Measurements from ENCODE around the gene CYP2U1. TPM values are rescaled to one million over a fixed set of nuclear protein-coding genes. Genes with fewer than 3 reads are reported as not detected.
"Not testable (repeated sequence)": the region's sequence is repeated elsewhere in the genome, so short reads cannot be mapped to it uniquely, and the experiment has no call there.

The CYP2U1 gene
- total RNA-seq, 2 donors from 2014 or later: 1.6 to 4.3 TPM

- DNase-seq (ENCODE audit: low spot score) (no peak), ATAC-seq (no peak)
- Mint-ChIP-seq H3K9me3 (no peaks in the 10 kb centered on the region), H3K27ac (no peak overlapping the region), H3K36me3 (no peaks in the 10 kb centered on the region), H3K4me1 (ENCODE audit: low read depth in 2 of 2) (peaks cover 11 to 15% of the 10 kb centered on the region in 2 donors), H3K4me3 (no peak overlapping the region), H3K27me3 (no peaks in the 10 kb centered on the region)
Measured at GRCh38 chr4:107937040-107937439, 5.7 kb downstream of the CYP2U1 start.

DNA sequence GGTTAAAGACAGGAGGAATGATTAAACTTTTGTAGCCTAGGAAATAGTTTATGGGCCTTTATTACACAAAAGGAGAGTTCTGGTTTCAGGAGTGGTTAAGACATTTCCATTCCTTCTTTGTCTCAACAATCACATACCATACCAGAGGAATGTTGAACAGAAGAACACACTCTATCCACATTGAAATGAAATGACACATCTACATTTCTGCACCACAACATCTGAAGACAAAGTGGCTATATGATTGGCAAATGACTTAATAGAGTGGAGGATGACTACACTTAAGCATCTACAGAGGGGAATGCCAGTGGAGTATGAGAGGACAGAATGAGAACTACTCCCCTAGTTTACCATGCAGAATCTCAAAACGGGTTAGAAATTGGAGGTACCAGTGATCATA lies 8.0 kb downstream of the CYP2U1 start:
- H3K4me1 Mint-ChIP-seq (ENCODE audit: low read depth in 2 of 2): peaks cover 4 to 5% of the 10 kb centered on the region in 2 donors
- H3K27ac Mint-ChIP-seq: no peak overlapping the region
- H3K9me3 Mint-ChIP-seq: no peaks in the 10 kb centered on the region
- no peak for DNase-seq (ENCODE audit: low spot score)
- no peak for ATAC-seq
- H3K27me3 Mint-ChIP-seq: no peaks in the 10 kb centered on the region
- H3K4me3 Mint-ChIP-seq: no peak overlapping the region
- no peaks in the 10 kb centered on the region for H3K36me3 Mint-ChIP-seq

- H3K4me1 Mint-ChIP-seq (ENCODE audit: low read depth in 2 of 2): no peaks in the 10 kb centered on the region
- DNase-seq (ENCODE audit: low spot score) (no peak), ATAC-seq (no peak)
- no peak overlapping the region for H3K4me3 Mint-ChIP-seq
- no peaks in the 10 kb centered on the region for H3K9me3 Mint-ChIP-seq
- no peaks in the 10 kb centered on the region for H3K27me3 Mint-ChIP-seq
- H3K36me3 Mint-ChIP-seq: no peaks in the 10 kb centered on the region
- H3K27ac Mint-ChIP-seq: no peak overlapping the region
Measured at GRCh38 chr4:107945809-107946208, 14.5 kb downstream of the CYP2U1 start.

GRCh38 chr4:107950746-107951540 lies 19.6 kb downstream of the CYP2U1 start:
- no peaks in the 10 kb centered on the region for H3K9me3 Mint-ChIP-seq
- peaks cover 0 to 5% of the 10 kb centered on the region in 2 donors for H3K27me3 Mint-ChIP-seq
- no peaks in the 10 kb centered on the region for H3K4me1 Mint-ChIP-seq (ENCODE audit: low read depth in 2 of 2)
- no peak for DNase-seq (ENCODE audit: low spot score)
- ATAC-seq: no peak
- H3K4me3 Mint-ChIP-seq: no peak overlapping the region
- H3K27ac Mint-ChIP-seq: no peak overlapping the region
- peaks cover 10% of the 10 kb centered on the region for H3K36me3 Mint-ChIP-seq

- no peak for DNase-seq (ENCODE audit: low spot score)
- Mint-ChIP-seq H3K4me3 (no peak overlapping the region), H3K27me3 (peaks cover 0 to 5% of the 10 kb centered on the region in 2 donors), H3K4me1 (ENCODE audit: low read depth in 2 of 2) (no peaks in the 10 kb centered on the region), H3K36me3 (peaks cover 16% of the 10 kb centered on the region), H3K27ac (no peak overlapping the region), H3K9me3 (no peaks in the 10 kb centered on the region)
- no peak for ATAC-seq
Measured at GRCh38 chr4:107951551-107951950, 20.2 kb downstream of the CYP2U1 start.

DNA sequence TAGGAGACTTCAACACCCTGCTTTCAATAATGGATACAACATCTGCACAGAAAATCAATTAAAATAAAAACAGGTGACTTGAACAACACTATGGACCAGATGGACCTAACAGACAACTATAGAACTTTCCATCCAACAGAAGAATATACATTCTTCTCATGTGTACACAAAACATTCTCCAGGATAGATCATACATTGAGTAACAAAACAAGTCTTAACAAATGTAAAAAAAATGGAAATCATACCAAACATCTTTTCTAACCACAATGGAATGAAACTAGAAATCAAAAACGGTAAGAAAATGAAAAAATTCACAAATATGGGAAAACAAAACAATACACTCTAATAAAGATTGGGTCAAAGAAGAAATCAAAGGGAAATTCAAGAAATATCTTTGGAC lies 24.7 kb downstream of the CYP2U1 start:
- Mint-ChIP-seq H3K4me3 (no peak overlapping the region), H3K27ac (no peak overlapping the region)

GRCh38 chr4:107966903-107967302 lies 35.6 kb downstream of the CYP2U1 start:
- DNase-seq (ENCODE audit: low spot score) (no peak), ATAC-seq (no peak)
- no peak overlapping the region for H3K27ac Mint-ChIP-seq
- no peaks in the 10 kb centered on the region for H3K36me3 Mint-ChIP-seq
- peaks cover 0 to 8% of the 10 kb centered on the region in 2 donors for H3K27me3 Mint-ChIP-seq
- no peaks in the 10 kb centered on the region for H3K9me3 Mint-ChIP-seq
- H3K4me3 Mint-ChIP-seq: no peak overlapping the region
- H3K4me1 Mint-ChIP-seq (ENCODE audit: low read depth in 2 of 2): no peaks in the 10 kb centered on the region

More for the DNA sequence above, 24.7 kb downstream of the CYP2U1 start:
- peaks cover 3% of the 10 kb centered on the region for H3K9me3 Mint-ChIP-seq
- H3K27me3 Mint-ChIP-seq: peaks cover 11 to 22% of the 10 kb centered on the region in 2 donors
- no peaks in the 10 kb centered on the region for H3K4me1 Mint-ChIP-seq (ENCODE audit: low read depth in 2 of 2)
- DNase-seq (ENCODE audit: low spot score) (no peak), ATAC-seq (no peak)
- H3K36me3 Mint-ChIP-seq: peaks cover 25% of the 10 kb centered on the region

DNA sequence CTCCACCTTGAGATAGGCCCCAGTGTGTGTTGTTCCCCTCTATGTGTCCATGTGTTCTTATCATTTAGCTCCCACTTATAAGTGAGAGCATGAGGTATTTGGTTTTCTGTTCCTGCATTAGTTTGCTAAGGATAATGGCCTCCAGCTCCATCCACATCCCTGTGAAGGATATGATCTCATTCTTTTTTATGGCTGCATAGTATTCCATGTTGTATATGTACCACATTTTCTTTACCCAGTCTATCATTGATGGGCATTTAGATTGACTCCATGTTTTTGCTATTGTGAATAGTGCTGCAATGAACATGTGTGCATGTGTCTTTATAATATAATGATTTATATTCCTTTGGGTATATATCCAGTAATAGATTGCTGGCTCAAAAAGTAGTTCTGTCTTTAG lies 36.2 kb downstream of the CYP2U1 start:
- H3K36me3 Mint-ChIP-seq; H3K27me3 Mint-ChIP-seq; DNase-seq (ENCODE audit: low spot score); H3K4me3 Mint-ChIP-seq; H3K27ac Mint-ChIP-seq; H3K4me1 Mint-ChIP-seq (ENCODE audit: low read depth in 2 of 2); H3K9me3 Mint-ChIP-seq; ATAC-seq: not testable (repeated sequence)

- not testable (repeated sequence) for H3K4me1 Mint-ChIP-seq (ENCODE audit: low read depth in 2 of 2); H3K27me3 Mint-ChIP-seq; H3K9me3 Mint-ChIP-seq; H3K4me3 Mint-ChIP-seq; DNase-seq (ENCODE audit: low spot score); H3K36me3 Mint-ChIP-seq; ATAC-seq; H3K27ac Mint-ChIP-seq
Measured at GRCh38 chr4:107967921-107968320, 36.6 kb downstream of the CYP2U1 start.

DNA sequence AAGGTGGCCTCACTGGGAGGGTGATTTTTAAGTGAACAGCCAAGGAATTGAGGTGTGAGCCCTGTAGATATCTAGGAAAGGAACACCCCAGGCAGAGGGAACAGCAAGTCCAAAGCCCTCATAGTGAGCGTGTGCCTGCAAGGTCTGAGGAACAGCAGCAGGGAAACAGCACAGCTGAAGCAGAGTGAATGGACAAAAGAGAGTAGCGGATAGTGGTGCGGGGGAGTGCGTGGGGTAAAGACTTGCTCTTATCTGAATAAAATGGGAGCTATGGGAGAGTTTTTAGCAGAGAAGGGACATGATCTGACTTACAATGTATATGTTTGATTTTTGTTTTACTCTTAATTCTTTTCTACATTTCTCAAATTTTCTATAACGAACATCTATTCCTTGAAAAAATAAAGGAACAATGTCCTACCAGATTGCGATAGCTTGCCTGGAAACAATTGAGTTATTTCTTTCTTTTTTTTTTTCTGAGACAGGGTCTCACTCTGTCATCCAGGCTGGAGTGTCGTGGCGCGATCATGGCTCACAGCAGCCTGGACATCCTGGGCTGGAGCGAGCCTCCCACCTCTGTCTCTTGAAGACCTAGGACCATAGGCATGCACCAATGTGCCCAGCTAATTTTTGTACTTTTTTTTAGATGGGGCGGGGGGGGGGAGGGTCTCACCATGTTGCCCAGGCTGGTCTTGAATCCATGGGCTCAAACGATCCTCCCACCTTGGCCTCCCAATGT lies 38.9 kb downstream of the CYP2U1 start:
- peaks cover 6% of the 10 kb centered on the region for H3K36me3 Mint-ChIP-seq
- no peak for ATAC-seq
- DNase-seq (ENCODE audit: low spot score): no peak
- no peaks in the 10 kb centered on the region for H3K27me3 Mint-ChIP-seq
- H3K4me3 Mint-ChIP-seq: no peak overlapping the region
- H3K9me3 Mint-ChIP-seq: peaks cover 5% of the 10 kb centered on the region
- peaks cover 8 to 13% of the 10 kb centered on the region in 2 donors for H3K4me1 Mint-ChIP-seq (ENCODE audit: low read depth in 2 of 2)
- H3K27ac Mint-ChIP-seq: no peak overlapping the region

- Mint-ChIP-seq H3K27me3 (no peaks in the 10 kb centered on the region), H3K4me3 (no peak overlapping the region), H3K36me3 (peaks cover 10% of the 10 kb centered on the region), H3K27ac (no peak overlapping the region), H3K9me3 (peaks cover 5% of the 10 kb centered on the region), H3K4me1 (ENCODE audit: low read depth in 2 of 2) (peaks cover 8 to 13% of the 10 kb centered on the region in 2 donors)
- ATAC-seq (no peak), DNase-seq (ENCODE audit: low spot score) (no peak)
Measured at GRCh38 chr4:107972605-107973004, 41.3 kb downstream of the CYP2U1 start.

GRCh38 chr4:107974523-107974922 lies 43.2 kb downstream of the CYP2U1 start:
- DNase-seq (ENCODE audit: low spot score) (no peak), ATAC-seq (peak in 1 of 2 donors; percentile 13)
- H3K4me3 Mint-ChIP-seq: no peak overlapping the region
- H3K36me3 Mint-ChIP-seq: peaks cover 10% of the 10 kb centered on the region
- H3K27ac Mint-ChIP-seq: no peak overlapping the region
- no peaks in the 10 kb centered on the region for H3K27me3 Mint-ChIP-seq
- H3K9me3 Mint-ChIP-seq: peaks cover 5% of the 10 kb centered on the region
- peaks cover 8 to 13% of the 10 kb centered on the region in 2 donors for H3K4me1 Mint-ChIP-seq (ENCODE audit: low read depth in 2 of 2)

- H3K9me3 Mint-ChIP-seq: peaks cover 5% of the 10 kb centered on the region
- no peak overlapping the region for H3K4me3 Mint-ChIP-seq
- DNase-seq (ENCODE audit: low spot score): no peak
- no peak overlapping the region for H3K27ac Mint-ChIP-seq
- H3K36me3 Mint-ChIP-seq: peaks cover 10% of the 10 kb centered on the region
- H3K4me1 Mint-ChIP-seq (ENCODE audit: low read depth in 2 of 2): peaks cover 8 to 13% of the 10 kb centered on the region in 2 donors
- H3K27me3 Mint-ChIP-seq: no peaks in the 10 kb centered on the region
- ATAC-seq: no peak
Measured at GRCh38 chr4:107977482-107977881, 46.1 kb downstream of the CYP2U1 start.

DNA sequence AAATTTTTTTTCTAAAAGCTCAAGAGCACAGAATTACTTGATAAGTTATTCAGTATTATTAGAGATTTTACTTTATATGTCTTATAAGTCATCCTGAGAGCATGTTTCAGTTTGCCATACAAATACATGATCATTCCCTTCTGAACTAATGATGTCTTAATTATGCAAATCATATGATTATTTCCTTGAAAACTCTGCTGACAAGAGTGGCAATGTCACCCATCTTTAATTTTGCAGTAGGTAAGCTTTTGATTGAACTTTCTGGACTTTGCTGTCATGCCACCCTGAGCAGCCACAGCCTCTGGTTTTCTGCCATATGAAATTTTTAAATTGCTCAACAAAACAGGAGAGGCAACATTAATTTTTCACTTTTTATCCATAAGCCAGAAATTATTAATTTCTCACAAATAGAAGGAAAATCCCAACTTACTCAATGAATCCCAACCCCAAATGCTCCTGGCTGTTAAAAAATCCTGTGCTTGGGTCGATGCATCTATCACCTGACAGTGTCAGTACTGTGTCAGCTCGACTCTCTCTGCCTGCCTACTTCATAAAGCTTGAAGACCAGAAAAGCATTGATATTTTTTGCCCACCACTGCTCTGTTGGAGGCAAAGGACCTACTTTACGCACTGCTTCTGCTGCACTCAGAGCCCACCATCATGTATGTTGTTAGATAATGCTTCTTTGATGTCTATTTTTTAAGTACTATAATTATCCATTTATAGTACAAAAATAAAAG lies 46.8 kb downstream of the CYP2U1 start:
- no peak overlapping the region for H3K4me3 Mint-ChIP-seq
- peaks cover 5% of the 10 kb centered on the region for H3K9me3 Mint-ChIP-seq
- peaks cover 8 to 13% of the 10 kb centered on the region in 2 donors for H3K4me1 Mint-ChIP-seq (ENCODE audit: low read depth in 2 of 2)
- ATAC-seq (no peak), DNase-seq (ENCODE audit: low spot score) (no peak)
- H3K36me3 Mint-ChIP-seq: peaks cover 10% of the 10 kb centered on the region
- H3K27me3 Mint-ChIP-seq: no peaks in the 10 kb centered on the region
- H3K27ac Mint-ChIP-seq: no peak overlapping the region

Measured in natural killer cell treated with Interleukin-12 subunit alpha and Interleukin-12 subunit beta and Interleukin-15 and Interleukin-18, amount 100 ng/mL, for 72 hours (primary cell).